GM12878 (cell line): ENCODE data around the gene TFAP2E. TPM values are rescaled to one million over a fixed set of nuclear protein-coding genes. Genes with fewer than 3 reads are reported as not detected.
A peak's percentile ranks its signal among the peaks of the same experiment; 100 is the strongest.

Experiments
- ATAC-seq: fragments of 200-7000 bp; cut with Tn5 transposase; 3 replicates; pipeline ENCODE4 v1.9.1; 2020; ENCODE audit warnings: mild to moderate bottlenecking, moderate library complexity
- BruUV-seq: library from RNA; stranded (reverse); fragments of 400-500 nt; replicated peaks from 2 replicates; lab custom pipeline; 2021; lab: Mats Ljungman, UMichigan
- CTCF ChIA-PET: fragments of 300-600 bp; sonication (Branson Sonifier 250); formaldehyde crosslinking; extraction: SDS; loops from one replicate; lab custom pipeline; 2021; ENCODE audit warnings: inconsistent platforms; lab: Yijun Ruan, JAX
- POLR2A ChIA-PET: fragments of 350-600 bp; formaldehyde crosslinking; extraction: SDS; loops from one replicate; lab custom pipeline; 2021; ENCODE audit warnings: inconsistent platforms; lab: Charles Lee
- RAD21 ChIA-PET: fragments of 300-600 bp; sonication (Branson Sonifier 250); formaldehyde crosslinking; loops from one replicate; lab custom pipeline; 2023; ENCODE audit warnings: antibody characterized with exemption; ENCODE audit not compliant: unreplicated experiment; lab: Charles Lee
- SMC1A ChIA-PET: fragments of 300-600 bp; sonication (Branson Sonifier 250); formaldehyde crosslinking; loops from one replicate; lab custom pipeline; 2023; ENCODE audit not compliant: unreplicated experiment, uncharacterized antibody; lab: Charles Lee
- DNase-seq: peaks from one replicate; pipeline ENCODE4 v3.0.0-alpha.2; 2011; ENCODE audit warnings: low read depth, low spot score
- FAIRE-seq: peaks from 3 replicates; lab custom pipeline; 2011; peaks lifted over from hg19 to GRCh38; lab: Jason Lieb, UNC
- H2AFZ ChIP-seq: 2 replicates; pipeline ENCODE4 v1.6.0; 2011; ENCODE audit warnings: low read depth, low read length, control low read depth; ENCODE audit not compliant: control insufficient read depth
- H3K27ac ChIP-seq: 2 replicates; pipeline ENCODE4 v1.5.1; 2011; ENCODE audit warnings: control low read depth; ENCODE audit not compliant: control insufficient read depth, insufficient read depth
- H3K27me3 ChIP-seq, 2 experiments: replicated peaks in 1 of 2; 2 replicates each; pipeline versions ENCODE4 v1.6.0 to v1.6.1; 2011; ENCODE audit warnings: low read length in 1 of 2; ENCODE audit not compliant: control insufficient read depth in 2 of 2, insufficient read depth in 2 of 2
- H3K36me3 ChIP-seq, 2 experiments: 2 replicates each; pipeline ENCODE4 v1.5.1; 2011; ENCODE audit warnings: low read length in 1 of 2; ENCODE audit not compliant: control insufficient read depth in 2 of 2, insufficient read depth in 2 of 2
- H3K4me1 ChIP-seq: 2 replicates; pipeline ENCODE4 v1.6.1; 2011; ENCODE audit warnings: mild to moderate bottlenecking, low read length, moderate library complexity, mixed read lengths; ENCODE audit not compliant: control insufficient read depth, insufficient read depth
- H3K4me2 ChIP-seq: 2 replicates; pipeline ENCODE4 v1.6.0; 2011; ENCODE audit warnings: control low read depth; ENCODE audit not compliant: control insufficient read depth, insufficient read depth
- H3K4me3 ChIP-seq: fragments of 200-600 bp; sonication (generic); 2 replicates; pipeline ENCODE4 v1.5.1; 2016
- H3K79me2 ChIP-seq: 2 replicates; pipeline ENCODE4 v1.6.0; 2011; ENCODE audit warnings: low read length; ENCODE audit not compliant: control insufficient read depth, insufficient read depth
- H3K9ac ChIP-seq: 2 replicates; pipeline ENCODE4 v1.8.0; 2011; ENCODE audit warnings: low read length, control low read depth, mixed read lengths; ENCODE audit not compliant: control insufficient read depth, insufficient read depth
- H3K9me3 ChIP-seq: replicated peaks from 3 replicates; pipeline ENCODE4 v1.5.1; 2011; ENCODE audit warnings: mild to moderate bottlenecking, low read length; ENCODE audit not compliant: control insufficient read depth, insufficient read depth
- H4K20me1 ChIP-seq: 2 replicates; pipeline ENCODE4 v1.6.0; 2011; ENCODE audit not compliant: control insufficient read depth, insufficient read depth
- ATF3 ChIP-seq: IDR thresholded peaks from 2 replicates; pipeline ENCODE4 v1.6.1; 2011; ENCODE audit warnings: low read depth, mild to moderate bottlenecking, low read length, moderate library complexity, borderline replicate concordance; ENCODE audit errors: extremely low read depth
- BCL3 ChIP-seq: IDR thresholded peaks from 2 replicates; pipeline ENCODE4 v1.6.1; 2011; ENCODE audit warnings: borderline replicate concordance, low read depth, mild to moderate bottlenecking, moderate library complexity, low read length; ENCODE audit not compliant: insufficient read depth, poor library complexity, severe bottlenecking
- HDAC2 ChIP-seq: fragments of 200-600 bp; sonication (generic); IDR thresholded peaks from 2 replicates; pipeline ENCODE4 v1.6.1; 2017
- JUNB ChIP-seq: IDR thresholded peaks from 2 replicates; pipeline ENCODE4 v1.6.1; 2016; ENCODE audit warnings: antibody characterized with exemption, mild to moderate bottlenecking
- LARP7 ChIP-seq: fragments of 450-650 bp; IDR thresholded peaks from 2 replicates; pipeline ENCODE4 v1.6.1; 2017; ENCODE audit warnings: mild to moderate bottlenecking
- MTA2 ChIP-seq: fragments of 450-650 bp; IDR thresholded peaks from 2 replicates; pipeline ENCODE4 v1.6.1; 2016; ENCODE audit warnings: low read depth, mild to moderate bottlenecking, moderate library complexity
- NBN ChIP-seq: fragments of 450-650 bp; IDR thresholded peaks from 2 replicates; pipeline ENCODE4 v1.6.1; 2016
- PRDM15 ChIP-seq: fragments of 450-650 bp; formaldehyde crosslinking; IDR thresholded peaks from 2 replicates; pipeline ENCODE4 v1.4.0; 2020; ENCODE audit warnings: mild to moderate bottlenecking, moderate library complexity
- SIX5 ChIP-seq: IDR thresholded peaks from 2 replicates; pipeline ENCODE4 v1.6.1; 2011; ENCODE audit warnings: mild to moderate bottlenecking, low read depth, low read length, moderate library complexity; ENCODE audit not compliant: severe bottlenecking
- SKIL ChIP-seq: fragments of 450-650 bp; IDR thresholded peaks from 2 replicates; pipeline ENCODE4 v1.6.1; 2017; ENCODE audit warnings: mild to moderate bottlenecking, low read depth, inconsistent platforms; ENCODE audit not compliant: poor library complexity, severe bottlenecking
- SREBF2 ChIP-seq: IDR thresholded peaks from 2 replicates; pipeline ENCODE4 v1.6.1; 2012; ENCODE audit warnings: mild to moderate bottlenecking, low read length
- TCF3 ChIP-seq: IDR thresholded peaks from 2 replicates; pipeline ENCODE4 v1.6.1; 2012; ENCODE audit warnings: low read depth, mild to moderate bottlenecking, low read length, borderline replicate concordance; ENCODE audit not compliant: insufficient read depth
- TCF7 ChIP-seq: IDR thresholded peaks from 2 replicates; pipeline ENCODE4 v1.6.1; 2014; ENCODE audit warnings: antibody characterized with exemption, borderline replicate concordance
- ZNF274 ChIP-seq: IDR thresholded peaks from one replicate; pipeline ENCODE4 v1.8.0; 2011; ENCODE audit not compliant: insufficient read length, insufficient read depth
- WGBS: methylation state at CpG from one replicate; pipeline ENCODE4 v1.1.6; 2016; ENCODE audit warnings: low lambda C conversion rate; ENCODE audit not compliant: insufficient replicate concordance, insufficient coverage; ENCODE audit errors: missing lambda C conversion rate; 5-methylcytosine and 5-hydroxymethylcytosine counted together
- in situ Hi-C: fragments of 300-500 bp; cut with MboI; formaldehyde crosslinking; loops from 9 replicates; pipeline ENCODE4 v1.14.3; 2018; ENCODE audit warnings: mixed read lengths
- intact Hi-C: fragments of 100-400 bp; cut with micrococcal nuclease; formaldehyde crosslinking; loops from one replicate; pipeline ENCODE4 v1.14.2; 2022; ENCODE audit not compliant: unreplicated experiment
- polyA plus RNA-seq, 11 experiments: library from polyadenylated mRNA; depleted of rRNA in 4 of 11; unstranded in 6 of 11; stranded (reverse) in 5 of 11; fragments of >200 nt; fragmentation: Nextera tagmentation in 4 of 11; fragmentation: Illumina TruSeq in 1 of 11; extraction: Ambion mirVana in 4 of 11; extraction: Trizol in 1 of 11; gene quantifications; 1 replicate in 1 of 11; 2 replicates in 10 of 11; pipeline versions ENCODE4 v1.2.1 to v1.2.3, GENCODE V29; 2011 to 2016; ENCODE audit warnings: inconsistent platforms in 2 of 11, missing spikeins in 2 of 11, low read depth in 1 of 11
- total RNA-seq, 4 experiments: library from RNA; depleted of rRNA in 3 of 4; stranded (reverse); fragments of >200 nt in 3 of 4; fragmentation: Illumina TruSeq in 1 of 4; extraction: Trizol in 1 of 4; gene quantifications; 2 replicates each; pipeline versions ENCODE4 v1.2.1 to v1.2.3, GENCODE V29; 2013 to 2021

Gene TFAP2E
- total and polyA plus RNA-seq, 10 of the 15 experiments (the other 5 are each of a cell fraction or from before 2014, with no cell fraction given): 0.10 to 1.1 (median 0.43) TPM

GRCh38 chr1:35641233-35641866 lies 68.2 kb downstream of the TFAP2E start, which contains the start of gene PSMB2 (continued):
- TF ChIP-seq PRDM15 (no peak), HDAC2 (no peak), JUNB (no peak; the same call in 1 of the 2 replicates), ZNF274 (no peak)

GRCh38 chr1:35642471-35642955 lies 69.4 kb downstream of the TFAP2E start:
- Histone ChIP-seq H2AFZ (peak overlapping the region; percentile 91), H4K20me1 (no peaks in the 10 kb centered on the region), H3K79me2 (peaks cover 39% of the 10 kb centered on the region), H3K27ac (no peak overlapping the region), H3K4me3 (peak overlapping the region; percentile 98), H3K9ac (peak overlapping the region; percentile 96), H3K9me3 (no peaks in the 10 kb centered on the region), H3K4me2 (peak overlapping the region; percentile 68), H3K27me3 (no peaks in the 10 kb centered on the region; a peak in 3 of 4 replicates), H3K4me1 (no peaks in the 10 kb centered on the region; the same call in 1 of the 2 replicates), H3K36me3 (no peaks in the 10 kb centered on the region; a peak in 1 of 4 replicates)
- FAIRE-seq (no peak), ATAC-seq (no peak), DNase-seq (no peak)
- in situ Hi-C loops (no loop called here), intact Hi-C loops (loop anchor here (5.0 kb wide), 1 partner anchor 130 kb away; no protein-coding TSS in a partner anchor)
- CTCF ChIA-PET: interaction anchor here (0.6 to 0.7 kb wide), 2 partner anchors 37 to 72 kb away, joined by 3 to 6 read pairs; no protein-coding TSS in a partner anchor
- TF ChIP-seq TCF7: no peak
- TF ChIP-seq SIX5: no peak
- TF ChIP-seq SREBF2: no peak
- no peak for TF ChIP-seq BCL3
- no peak for TF ChIP-seq MTA2
- no peak for TF ChIP-seq NBN
- TF ChIP-seq SKIL: no peak
- TF ChIP-seq LARP7: no peak
- no peak for TF ChIP-seq TCF3
- TF ChIP-seq ATF3: no peak
- no TSS peak for BruUV-seq
- WGBS: under 1% methylated on average over 14 of the region's 14 CpGs
- SMC1A ChIA-PET: no interaction called here
- RAD21 ChIA-PET: no interaction called here
- POLR2A ChIA-PET: interaction anchor here (0.6 kb wide), 2 partner anchors 38 to 119 kb away, joined by 3 to 5 read pairs; no protein-coding TSS in a partner anchor
